Duodenal mucosa (tissue), 2 donors: ENCODE measurements around the gene ELMO2.

ENCODE experiments used
- H3K27ac ChIP-seq: one replicate; pipeline ENCODE4 v1.7.0; 2013; ENCODE audit warnings: low read depth, low read length
- H3K27me3 ChIP-seq, 2 donors: one replicate each; pipeline ENCODE4 v1.7.0; 2013; ENCODE audit warnings: low read length in 2 of 2, control low read depth in 1 of 2; ENCODE audit not compliant: insufficient read depth in 2 of 2, control insufficient read depth in 1 of 2
- H3K36me3 ChIP-seq, 2 donors: one replicate each; pipeline ENCODE4 v1.7.0; 2013; ENCODE audit warnings: low read length in 2 of 2, control low read depth in 1 of 2; ENCODE audit not compliant: insufficient read depth in 2 of 2, control insufficient read depth in 1 of 2
- H3K4me1 ChIP-seq, 2 donors: one replicate each; pipeline ENCODE4 v1.7.0; 2013; ENCODE audit warnings: low read length in 2 of 2, control low read depth in 1 of 2; ENCODE audit not compliant: insufficient read depth in 2 of 2, control insufficient read depth in 1 of 2
- H3K4me3 ChIP-seq, 2 donors: one replicate each; pipeline ENCODE4 v1.7.0; 2013; ENCODE audit warnings: low read length in 2 of 2, low read depth in 1 of 2
- H3K9ac ChIP-seq, 2 donors: one replicate each; pipeline ENCODE4 v1.7.0; 2013; ENCODE audit warnings: low read length in 2 of 2, low read depth in 1 of 2
- H3K9me3 ChIP-seq, 2 donors: one replicate each; pipeline ENCODE4 v1.7.0; 2013; ENCODE audit warnings: low read length in 2 of 2, control low read depth in 1 of 2; ENCODE audit not compliant: control insufficient read depth in 1 of 2

ELMO2 gene

GRCh38 chr20:46361811-46362210 is 44.6 kb downstream of the ELMO2 start:
- H3K9me3 ChIP-seq, result no peaks in the 10 kb centered on the region
- H3K27me3 ChIP-seq, result no peaks in the 10 kb centered on the region
- no peak overlapping the region for H3K4me3 ChIP-seq
- H3K4me1 ChIP-seq, result peaks cover 33 to 54% of the 10 kb centered on the region in 2 donors
- H3K36me3 ChIP-seq, result peaks cover 12 to 44% of the 10 kb centered on the region in 2 donors
- no peak overlapping the region for H3K27ac ChIP-seq
- no peak overlapping the region for H3K9ac ChIP-seq

GRCh38 chr20:46361381-46361780 is 45.0 kb downstream of the ELMO2 start:
- H3K9me3 ChIP-seq, result no peaks in the 10 kb centered on the region
- no peaks in the 10 kb centered on the region for H3K27me3 ChIP-seq
- no peak overlapping the region for H3K27ac ChIP-seq
- peaks cover 7 to 41% of the 10 kb centered on the region in 2 donors for H3K36me3 ChIP-seq
- peaks cover 33 to 56% of the 10 kb centered on the region in 2 donors for H3K4me1 ChIP-seq
- no peak overlapping the region for H3K9ac ChIP-seq
- no peak overlapping the region for H3K4me3 ChIP-seq

- Histone ChIP-seq H3K27me3 (no peaks in the 10 kb centered on the region), H3K36me3 (peaks cover 0 to 49% of the 10 kb centered on the region in 2 donors), H3K27ac (no peak overlapping the region), H3K9me3 (no peaks in the 10 kb centered on the region), H3K4me3 (no peak overlapping the region), H3K9ac (no peak overlapping the region), H3K4me1 (peaks cover 24 to 46% of the 10 kb centered on the region in 2 donors)
Measured at GRCh38 chr20:46359233-46359751, 47.1 kb downstream of the ELMO2 start.

GRCh38 chr20:46358346-46359058 is 47.9 kb downstream of the ELMO2 start:
- no peak overlapping the region for H3K9ac ChIP-seq
- no peak overlapping the region for H3K27ac ChIP-seq
- peaks cover 21 to 42% of the 10 kb centered on the region in 2 donors for H3K4me1 ChIP-seq
- H3K4me3 ChIP-seq, result no peak overlapping the region
- no peaks in the 10 kb centered on the region for H3K9me3 ChIP-seq
- no peaks in the 10 kb centered on the region for H3K27me3 ChIP-seq
- peaks cover 0 to 53% of the 10 kb centered on the region in 2 donors for H3K36me3 ChIP-seq

GRCh38 chr20:46357030-46357514 is 49.3 kb downstream of the ELMO2 start:
- H3K9ac ChIP-seq, result no peak overlapping the region
- no peak overlapping the region for H3K27ac ChIP-seq

GRCh38 chr20:46356195-46357029 is 50.0 kb downstream of the ELMO2 start:
- no peak overlapping the region for H3K9ac ChIP-seq
- H3K27me3 ChIP-seq, result no peaks in the 10 kb centered on the region
- no peaks in the 10 kb centered on the region for H3K9me3 ChIP-seq
- H3K4me3 ChIP-seq, result no peak overlapping the region
- H3K36me3 ChIP-seq, result peaks cover 10 to 47% of the 10 kb centered on the region in 2 donors
- H3K4me1 ChIP-seq, result peaks cover 2 to 23% of the 10 kb centered on the region in 2 donors
- no peak overlapping the region for H3K27ac ChIP-seq

More at GRCh38 chr20:46357030-46357514, 49.3 kb downstream of the ELMO2 start:
- H3K4me1 ChIP-seq, result peaks cover 8 to 29% of the 10 kb centered on the region in 2 donors
- H3K36me3 ChIP-seq, result peaks cover 3 to 47% of the 10 kb centered on the region in 2 donors
- no peaks in the 10 kb centered on the region for H3K27me3 ChIP-seq
- H3K9me3 ChIP-seq, result no peaks in the 10 kb centered on the region
- H3K4me3 ChIP-seq, result no peak overlapping the region

- H3K36me3 ChIP-seq, result peaks cover 13 to 49% of the 10 kb centered on the region in 2 donors
- no peak overlapping the region for H3K4me3 ChIP-seq
- H3K9ac ChIP-seq, result no peak overlapping the region
- H3K27ac ChIP-seq, result no peak overlapping the region
- no peaks in the 10 kb centered on the region for H3K9me3 ChIP-seq
- H3K27me3 ChIP-seq, result no peaks in the 10 kb centered on the region
- peaks cover 0 to 19% of the 10 kb centered on the region in 2 donors for H3K4me1 ChIP-seq
Measured at GRCh38 chr20:46355778-46356177, 50.6 kb downstream of the ELMO2 start.

- H3K4me1 ChIP-seq, result peaks cover 0 to 18% of the 10 kb centered on the region in 2 donors
- H3K9ac ChIP-seq, result no peak overlapping the region
- no peak overlapping the region for H3K27ac ChIP-seq
- H3K4me3 ChIP-seq, result no peak overlapping the region
- no peaks in the 10 kb centered on the region for H3K9me3 ChIP-seq
- no peaks in the 10 kb centered on the region for H3K27me3 ChIP-seq
- peaks cover 13 to 53% of the 10 kb centered on the region in 2 donors for H3K36me3 ChIP-seq
Measured at GRCh38 chr20:46354920-46355654, 51.3 kb downstream of the ELMO2 start.

- no peak overlapping the region for H3K9ac ChIP-seq
- no peak overlapping the region for H3K4me3 ChIP-seq
- H3K27me3 ChIP-seq, result no peaks in the 10 kb centered on the region
- no peaks in the 10 kb centered on the region for H3K9me3 ChIP-seq
- H3K4me1 ChIP-seq, result peaks cover 6 to 12% of the 10 kb centered on the region in 2 donors
- H3K27ac ChIP-seq, result no peak overlapping the region
- peaks cover 13 to 49% of the 10 kb centered on the region in 2 donors for H3K36me3 ChIP-seq
Measured at GRCh38 chr20:46354207-46354555, 52.2 kb downstream of the ELMO2 start.
